ENCODE measurements around the gene MACROD1.

GRCh38 chr11:64073542-64073941 lies 92.4 kb downstream of the MACROD1 start:
- TF ChIP-seq MYC (IDR thresholded peaks at IDR 0.05; ENCODE audit: low read depth, low read length), result no peak
- TF ChIP-seq, protein P1, sequence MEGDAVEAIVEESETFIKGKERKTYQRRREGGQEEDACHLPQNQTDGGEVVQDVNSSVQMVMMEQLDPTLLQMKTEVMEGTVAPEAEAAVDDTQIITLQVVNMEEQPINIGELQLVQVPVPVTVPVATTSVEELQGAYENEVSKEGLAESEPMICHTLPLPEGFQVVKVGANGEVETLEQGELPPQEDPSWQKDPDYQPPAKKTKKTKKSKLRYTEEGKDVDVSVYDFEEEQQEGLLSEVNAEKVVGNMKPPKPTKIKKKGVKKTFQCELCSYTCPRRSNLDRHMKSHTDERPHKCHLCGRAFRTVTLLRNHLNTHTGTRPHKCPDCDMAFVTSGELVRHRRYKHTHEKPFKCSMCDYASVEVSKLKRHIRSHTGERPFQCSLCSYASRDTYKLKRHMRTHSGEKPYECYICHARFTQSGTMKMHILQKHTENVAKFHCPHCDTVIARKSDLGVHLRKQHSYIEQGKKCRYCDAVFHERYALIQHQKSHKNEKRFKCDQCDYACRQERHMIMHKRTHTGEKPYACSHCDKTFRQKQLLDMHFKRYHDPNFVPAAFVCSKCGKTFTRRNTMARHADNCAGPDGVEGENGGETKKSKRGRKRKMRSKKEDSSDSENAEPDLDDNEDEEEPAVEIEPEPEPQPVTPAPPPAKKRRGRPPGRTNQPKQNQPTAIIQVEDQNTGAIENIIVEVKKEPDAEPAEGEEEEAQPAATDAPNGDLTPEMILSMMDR (IDR thresholded peaks at IDR 0.05; ENCODE audit: extremely low read depth in 1 of 2, insufficient read depth in 1 of 2, low read depth in 1 of 2, low read length in 2 of 2), result no peak

All from endothelial cell of umbilical vein (primary cell).